AG20443 (cell line): ENCODE results near the gene TMSB15B.
"Not testable (repeated sequence)": the region's sequence is repeated elsewhere in the genome, so short reads cannot be mapped to it uniquely, and the experiment has no call there.

Experiments
- DNase-seq: peaks from one replicate; pipeline ENCODE4 v3.0.0; 2012; ENCODE audit warnings: low spot score, mixed read lengths

The TMSB15B gene

DNA sequence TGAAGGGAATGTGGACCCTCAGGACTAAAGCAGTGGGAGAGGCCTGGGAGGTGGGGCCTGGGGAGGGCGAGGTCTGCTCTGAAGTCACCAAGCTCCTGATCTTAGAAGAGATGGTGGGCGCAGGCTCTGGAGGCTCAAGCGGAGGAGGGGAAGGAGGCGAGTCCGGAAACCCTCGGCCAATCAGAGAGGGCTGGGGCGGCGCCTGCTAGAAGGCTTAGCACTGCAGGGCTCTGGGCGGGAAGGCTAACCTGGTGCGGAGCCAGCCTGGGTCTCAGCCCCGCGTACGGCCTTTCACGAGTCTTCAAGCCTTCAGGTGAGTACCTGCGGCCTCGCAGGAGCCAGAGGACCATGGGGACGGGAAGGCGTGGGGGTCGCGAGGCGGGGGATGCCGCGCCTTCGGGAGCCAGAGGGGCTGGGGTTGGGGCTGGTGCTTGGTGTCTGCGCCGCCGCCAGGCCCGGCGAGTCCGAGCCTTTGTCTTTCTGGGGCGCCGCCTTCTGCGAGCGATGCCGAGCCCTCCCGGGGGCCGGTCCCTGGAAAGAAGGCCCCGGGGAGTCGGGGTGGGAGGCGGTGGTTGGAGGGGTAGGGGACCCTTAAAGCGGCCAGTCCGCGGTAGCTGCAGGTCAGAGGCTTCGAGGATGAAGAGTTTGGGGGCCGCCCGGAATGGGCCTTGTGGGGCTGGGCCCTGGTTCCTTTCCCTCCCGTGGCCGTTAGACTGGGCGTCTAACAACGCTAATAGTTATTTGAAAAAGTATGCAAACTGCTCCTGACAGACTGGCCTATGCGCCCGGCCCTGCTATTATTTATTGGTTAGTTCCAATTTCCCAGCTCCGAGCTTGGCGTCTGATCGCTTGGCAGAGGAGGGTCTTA, at the start of gene TMSB15B:
TSS of gene TMSB15B (plus strand) at position 217 of the 868 bp plus-strand sequence.
- DNase-seq, result not testable (repeated sequence)

DNA sequence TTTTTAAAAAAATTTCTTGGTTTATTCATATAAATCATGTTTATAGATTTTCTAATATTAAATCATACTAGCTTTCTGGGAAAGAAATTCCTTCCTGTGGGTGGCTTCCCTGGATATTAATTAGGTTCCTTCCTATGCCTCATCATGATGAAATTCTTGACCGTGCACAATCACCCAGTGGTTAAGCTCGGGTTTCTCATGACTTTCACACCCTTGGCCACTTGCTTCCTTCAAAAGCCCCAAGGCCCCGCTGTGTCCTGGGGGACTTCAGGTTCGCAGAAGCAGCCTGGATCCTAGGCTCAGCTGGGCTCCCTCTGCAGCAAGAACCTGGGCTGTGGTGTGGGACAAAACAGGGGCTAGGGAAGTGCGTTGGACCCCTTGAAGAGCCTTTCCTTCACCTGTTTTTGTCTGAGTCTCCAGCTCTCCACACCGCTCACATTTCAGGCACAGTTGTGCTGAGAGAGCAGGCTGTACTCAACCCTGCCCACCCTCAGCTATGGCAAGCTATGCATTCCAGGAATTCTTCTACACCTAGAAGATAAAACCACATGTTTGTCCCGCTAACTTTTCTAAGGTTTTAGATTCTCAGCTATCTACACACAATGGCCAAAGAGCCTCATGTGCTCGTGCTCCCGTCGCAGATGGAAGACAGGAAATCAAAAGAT, 48.9 kb upstream of the TMSB15B start:
- DNase-seq, result peak; percentile 9

- DNase-seq, result peak; percentile 65
Observed at GRCh38 chrX:103918050-103918449, 44.4 kb upstream of the TMSB15B start.

GRCh38 chrX:103918571-103919269, 43.7 kb upstream of the TMSB15B start:
- DNase-seq, result peak; percentile 70

DNA sequence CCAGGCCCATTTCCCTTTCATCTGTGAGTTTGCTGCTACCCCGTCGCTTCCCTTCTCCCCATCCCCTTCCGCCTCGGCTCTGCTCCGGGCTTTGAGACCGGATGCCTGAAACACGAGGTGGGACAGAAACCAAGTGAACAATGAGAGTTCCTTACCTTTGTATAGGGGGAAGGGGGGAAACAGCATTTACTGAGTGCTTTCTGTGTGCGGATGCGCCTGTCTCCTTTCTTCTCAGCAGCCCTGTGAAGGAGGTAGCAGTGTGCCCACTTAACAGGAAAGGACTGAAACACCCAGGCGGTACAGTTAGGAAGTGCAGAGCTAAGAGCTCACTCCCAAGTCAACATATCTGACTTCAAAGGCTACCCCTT, 43.2 kb upstream of the TMSB15B start:
- DNase-seq, result peak; percentile 58

GRCh38 chrX:103920515-103920914, 41.9 kb upstream of the TMSB15B start:
- not testable (repeated sequence) for DNase-seq

DNA sequence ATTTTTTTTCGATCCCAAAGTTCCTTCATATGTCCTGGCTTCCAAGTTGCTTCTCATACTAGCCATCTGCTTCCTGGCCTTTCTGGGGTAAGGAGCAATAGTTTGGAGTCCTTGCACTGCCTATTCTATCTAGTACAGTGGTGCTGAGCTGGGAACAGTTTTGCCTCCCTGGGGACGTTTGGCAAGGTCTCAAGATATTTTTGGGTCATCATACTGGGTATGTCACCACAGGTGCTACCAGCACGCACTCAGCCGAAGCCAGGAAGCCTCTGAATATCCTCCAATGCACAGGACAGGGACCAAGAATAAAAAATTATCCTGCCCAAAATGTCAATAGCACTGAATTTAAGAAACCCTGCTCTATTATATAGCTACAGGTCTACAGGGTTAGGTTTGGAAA, 35.4 kb upstream of the TMSB15B start:
- DNase-seq, result no peak

DNA sequence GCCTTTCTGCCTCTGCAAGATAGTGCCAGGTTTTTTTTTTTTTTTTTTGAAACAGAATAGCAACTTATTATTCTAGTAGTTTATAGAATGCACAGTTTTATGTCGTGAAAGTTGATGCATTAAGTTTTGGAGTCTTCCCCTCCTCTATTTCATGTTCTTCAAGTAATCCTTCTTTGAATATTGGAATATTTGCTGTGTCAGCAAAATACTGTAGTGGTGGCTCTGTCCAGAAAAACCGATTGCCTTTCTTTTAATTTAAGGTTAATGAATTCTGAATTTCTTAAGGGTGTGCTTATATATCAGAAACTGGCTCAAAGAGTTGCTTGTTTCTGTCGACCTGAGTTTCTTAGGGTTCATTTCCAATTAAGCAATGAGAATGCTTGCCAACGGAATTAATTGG, 34.8 kb upstream of the TMSB15B start:
- DNase-seq, result no peak

DNA sequence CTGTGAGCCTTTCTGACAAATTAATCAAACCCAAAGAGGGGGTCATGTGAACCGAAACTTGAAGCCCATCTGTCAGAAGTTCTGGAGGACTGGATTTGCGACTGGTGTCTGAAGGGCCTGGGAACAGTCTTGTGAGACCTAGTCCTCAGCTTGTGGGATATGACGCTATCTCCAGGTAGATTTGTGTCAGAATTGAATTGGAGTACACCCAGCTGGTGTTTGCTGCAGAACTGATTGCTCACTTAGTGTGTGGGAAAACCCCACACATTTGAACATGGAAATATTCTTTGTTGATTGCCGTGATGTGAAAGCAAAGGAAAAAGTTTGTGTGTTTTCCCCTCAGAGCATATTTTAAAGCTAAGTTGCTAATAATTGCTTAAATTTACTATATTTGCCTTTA, 30.3 kb upstream of the TMSB15B start:
- no peak for DNase-seq

- not testable (repeated sequence) for DNase-seq
Observed at GRCh38 chrX:103940257-103940656, 22.2 kb upstream of the TMSB15B start.

DNA sequence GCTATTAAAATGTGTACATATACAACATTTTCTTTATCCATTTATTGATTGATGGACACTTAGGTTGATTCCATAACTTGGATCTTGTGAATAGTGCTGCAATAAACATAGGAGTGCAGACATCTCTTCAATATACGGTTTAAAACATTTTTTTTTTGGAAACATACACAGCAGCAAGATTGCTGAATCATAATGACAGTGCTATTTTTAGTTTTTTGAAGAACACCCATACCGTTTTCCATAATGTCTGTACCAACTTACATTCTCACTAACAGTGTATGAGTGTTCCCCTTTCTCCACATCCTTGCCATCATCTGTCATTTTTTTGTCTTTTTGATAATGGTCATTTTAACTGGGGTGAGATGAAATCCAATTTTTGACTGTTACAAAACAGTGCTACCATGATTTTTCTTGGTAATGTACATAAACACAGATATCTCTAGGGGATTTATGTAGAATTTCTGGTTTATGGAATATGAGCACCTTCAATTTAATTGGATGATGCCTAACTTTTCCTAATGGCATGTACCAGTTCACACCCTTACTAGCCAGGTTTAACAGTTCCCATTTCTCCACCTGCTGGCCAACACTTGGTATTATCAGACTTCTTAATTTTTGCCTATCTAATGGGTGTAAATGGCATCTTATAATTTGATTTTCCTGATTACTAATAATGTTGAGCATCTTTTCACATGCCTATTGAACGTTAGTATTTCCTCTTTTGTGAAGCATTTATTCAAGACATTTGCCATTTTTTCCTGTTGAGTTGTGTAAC, 21.0 kb upstream of the TMSB15B start:
- peak; percentile 22 for DNase-seq

DNA sequence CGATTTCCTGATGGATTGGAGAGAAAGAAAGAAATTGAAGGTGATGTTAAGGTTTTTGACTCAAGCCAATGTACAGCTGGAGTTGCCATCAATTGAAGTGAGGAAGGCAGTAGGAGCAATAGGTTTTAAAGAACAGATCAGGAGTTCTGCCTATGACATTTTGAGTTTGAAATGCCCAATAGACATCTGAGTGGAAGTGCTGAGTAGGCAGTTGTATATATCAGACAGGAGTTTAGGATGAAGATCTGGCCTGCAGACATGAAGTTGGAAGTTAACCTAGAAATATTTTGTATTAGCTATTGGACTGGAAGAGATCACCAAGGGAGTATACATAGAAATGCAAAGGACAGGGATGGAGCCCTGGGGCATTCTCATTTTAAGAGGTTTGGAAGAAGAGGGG, 12.9 kb upstream of the TMSB15B start:
- DNase-seq, result no peak

DNA sequence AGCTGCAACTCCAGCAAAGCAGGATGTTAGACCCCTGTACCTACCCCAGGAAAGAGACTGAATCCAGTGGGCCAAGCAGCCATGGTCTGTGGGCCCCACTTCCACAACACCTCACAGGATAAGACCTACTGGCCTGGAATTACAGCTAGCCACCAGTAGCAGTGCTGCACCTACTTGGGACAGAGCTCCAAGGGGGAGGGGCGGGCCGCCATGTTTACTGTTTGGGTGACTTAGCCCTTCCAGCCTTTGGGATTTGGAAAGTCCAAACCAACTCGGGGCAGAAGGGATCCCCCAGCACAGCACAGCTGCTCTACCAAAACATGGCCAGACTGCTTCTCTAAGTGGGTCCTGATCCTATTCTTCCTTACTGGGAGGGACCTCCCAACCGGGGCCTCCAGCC, 9.1 kb upstream of the TMSB15B start:
- DNase-seq, result no peak

GRCh38 chrX:103954259-103954658, 8.2 kb upstream of the TMSB15B start:
- no peak for DNase-seq

DNA sequence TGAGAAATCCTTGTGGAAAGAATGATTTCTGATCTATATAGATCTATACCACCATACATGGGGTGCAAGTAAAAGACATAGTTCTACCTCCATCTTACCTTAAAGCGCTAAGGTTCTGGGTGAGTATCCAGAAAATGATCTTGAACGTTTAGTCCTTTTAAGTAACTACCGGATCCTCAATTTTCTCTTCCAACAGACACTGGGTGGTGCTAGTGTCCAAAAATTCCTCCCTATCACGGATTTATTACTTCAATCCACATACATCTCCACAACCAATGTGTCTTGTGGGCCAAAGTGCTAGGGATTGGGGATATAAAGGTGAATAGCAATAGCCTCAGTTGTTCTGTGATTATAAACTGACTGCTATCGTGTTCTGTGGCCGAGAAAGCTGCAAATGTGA, 1.8 kb upstream of the TMSB15B start:
- not testable (repeated sequence) for DNase-seq

- not testable (repeated sequence) for DNase-seq
Observed at GRCh38 chrX:103983508-103983907, 21.1 kb downstream of the TMSB15B start.

- DNase-seq, result no peak
Observed at GRCh38 chrX:103999234-103999633, 36.8 kb downstream of the TMSB15B start.

DNA sequence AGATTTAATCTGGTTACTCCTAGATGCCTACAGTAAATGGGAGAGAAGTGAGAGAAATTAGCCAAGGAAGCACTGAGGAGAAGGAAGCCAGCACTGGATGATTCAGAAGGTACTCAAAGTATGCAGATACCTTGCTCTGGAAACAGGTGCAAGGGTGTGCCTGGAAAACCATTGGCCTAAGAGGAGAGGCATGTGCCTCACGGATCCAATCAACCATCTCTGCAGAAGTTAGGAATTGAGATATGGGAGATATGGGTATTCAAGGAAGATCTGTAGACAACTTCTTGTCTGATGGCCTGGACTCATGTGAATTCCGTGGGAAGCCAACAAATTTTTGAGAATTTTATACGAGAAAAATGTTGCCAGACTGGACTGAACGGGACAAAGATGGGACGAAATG, 46.4 kb downstream of the TMSB15B start:
- no peak for DNase-seq

- DNase-seq, result no peak
Observed at GRCh38 chrX:104013158-104013557, 50.7 kb downstream of the TMSB15B start.

- no peak for DNase-seq
Observed at GRCh38 chrX:104013606-104014005, 51.2 kb downstream of the TMSB15B start, which contains the start of gene H2BW1. H2BW1 (minus strand) TSS chrX:104013708; CDS start chrX:104013576, 132 bp downstream.

DNA sequence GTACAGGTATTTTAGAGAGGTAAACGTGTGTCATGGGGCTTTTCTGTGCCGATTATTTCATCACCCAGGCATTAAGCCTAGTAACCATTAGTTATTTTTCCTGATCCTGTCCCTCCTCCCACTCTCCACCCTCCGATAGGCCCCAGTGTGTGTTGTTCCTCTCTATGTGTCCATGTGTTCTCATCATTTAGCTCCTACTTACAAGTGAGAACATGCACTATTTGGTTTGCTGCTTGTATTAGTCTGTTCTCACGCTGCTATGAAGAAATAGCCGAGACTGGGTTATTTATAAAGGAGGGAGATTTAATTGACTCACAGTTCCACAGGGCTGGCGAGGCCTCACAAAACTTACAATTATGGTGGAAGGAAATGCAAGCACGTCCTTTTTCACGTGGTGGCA, 53.1 kb downstream of the TMSB15B start:
- DNase-seq, result not testable (repeated sequence)
